ENCODE data around the gene RNF7. TPM values are rescaled to one million over a fixed set of nuclear protein-coding genes. Genes with fewer than 3 reads are reported as not detected.
A peak's percentile ranks its signal among the peaks of the same experiment; 100 is the strongest.

RNF7 gene
- polyA plus RNA-seq, 1 experiment = 74.4 TPM

GRCh38 chr3:141707741-141708203 lies 30.3 kb upstream of the RNF7 start:
- Histone ChIP-seq H3K27me3 (ENCODE audit: control insufficient read depth, insufficient read depth, low read length) (no peaks in the 10 kb centered on the region), H3K36me3 (ENCODE audit: control insufficient read depth, insufficient read depth, low read length) (no peaks in the 10 kb centered on the region), H3K4me3 (ENCODE audit: low read depth, low read length) (no peak overlapping the region)
- ChIA-PET POLR2A (interaction anchor here (0.6 kb wide), 1 partner anchor 124 kb away, joined by 5 read pairs; no protein-coding TSS in a partner anchor), CTCF (interaction anchor here (1.2 kb wide), 1 partner anchor 31 kb away, joined by 4 read pairs; no protein-coding TSS in a partner anchor)
- no peak for TF ChIP-seq CTCF (IDR thresholded peaks at IDR 0.05; ENCODE audit: insufficient read depth, low read depth, low read length)
- peak; percentile 50 for DNase-seq (ENCODE audit: low read depth)

GRCh38 chr3:141708367-141708766 lies 29.7 kb upstream of the RNF7 start:
- POLR2A ChIA-PET = interaction anchor here (0.6 kb wide), 1 partner anchor 123 kb away, joined by 5 read pairs; no protein-coding TSS in a partner anchor
- no peak for DNase-seq (ENCODE audit: low read depth)

GRCh38 chr3:141709126-141709770 lies 28.9 kb upstream of the RNF7 start:
- TF ChIP-seq CTCF (IDR thresholded peaks at IDR 0.05; ENCODE audit: insufficient read depth, low read depth, low read length) = no peak
- no peaks in the 10 kb centered on the region for H3K36me3 ChIP-seq (ENCODE audit: control insufficient read depth, insufficient read depth, low read length)
- H3K27me3 ChIP-seq (ENCODE audit: control insufficient read depth, insufficient read depth, low read length) = no peaks in the 10 kb centered on the region
- DNase-seq (ENCODE audit: low read depth) = no peak
- POLR2A ChIA-PET = no interaction called here
- CTCF ChIA-PET = interaction anchor here (1.0 kb wide), 1 partner anchor 23 kb away, joined by 3 read pairs; no protein-coding TSS in a partner anchor
- H3K4me3 ChIP-seq (ENCODE audit: low read depth, low read length) = no peak overlapping the region

More at GRCh38 chr3:141708367-141708766, 29.7 kb upstream of the RNF7 start:
- CTCF ChIA-PET = interaction anchor here (1.2 kb wide), 1 partner anchor 30 kb away, joined by 4 read pairs; no protein-coding TSS in a partner anchor
- Histone ChIP-seq H3K4me3 (ENCODE audit: low read depth, low read length) (no peak overlapping the region), H3K36me3 (ENCODE audit: control insufficient read depth, insufficient read depth, low read length) (no peaks in the 10 kb centered on the region), H3K27me3 (ENCODE audit: control insufficient read depth, insufficient read depth, low read length) (no peaks in the 10 kb centered on the region)
- no peak for TF ChIP-seq CTCF (IDR thresholded peaks at IDR 0.05; ENCODE audit: insufficient read depth, low read depth, low read length)

- Histone ChIP-seq H3K36me3 (ENCODE audit: control insufficient read depth, insufficient read depth, low read length) (no peaks in the 10 kb centered on the region), H3K27me3 (ENCODE audit: control insufficient read depth, insufficient read depth, low read length) (no peaks in the 10 kb centered on the region), H3K4me3 (ENCODE audit: low read depth, low read length) (no peak overlapping the region)
- no peak for TF ChIP-seq CTCF (IDR thresholded peaks at IDR 0.05; ENCODE audit: insufficient read depth, low read depth, low read length)
- ChIA-PET POLR2A (no interaction called here), CTCF (interaction anchor here (0.9 kb wide), 1 partner anchor 9 kb away, joined by 3 read pairs; no protein-coding TSS in a partner anchor)
- DNase-seq (ENCODE audit: low read depth) = no peak
Measured at GRCh38 chr3:141710121-141710520, 28.0 kb upstream of the RNF7 start.

- H3K36me3 ChIP-seq (ENCODE audit: control insufficient read depth, insufficient read depth, low read length) = no peaks in the 10 kb centered on the region
- H3K4me3 ChIP-seq (ENCODE audit: low read depth, low read length) = no peak overlapping the region
- DNase-seq (ENCODE audit: low read depth) = peak; percentile 62
- POLR2A ChIA-PET = interaction anchor here (0.6 kb wide), 1 partner anchor 25 kb away, joined by 15 read pairs; no protein-coding TSS in a partner anchor
- no peak for TF ChIP-seq CTCF (IDR thresholded peaks at IDR 0.05; ENCODE audit: insufficient read depth, low read depth, low read length)
- no peaks in the 10 kb centered on the region for H3K27me3 ChIP-seq (ENCODE audit: control insufficient read depth, insufficient read depth, low read length)
- CTCF ChIA-PET = interaction anchor here (0.9 kb wide), 1 partner anchor 8 kb away, joined by 3 read pairs; no protein-coding TSS in a partner anchor
Measured at GRCh38 chr3:141710888-141711616, 27.0 kb upstream of the RNF7 start.

Data from BJ (cell line).